GM21367 (cell line): ENCODE data around the gene ZNF628.
"Not testable (repeated sequence)": the region's sequence is repeated elsewhere in the genome, so short reads cannot be mapped to it uniquely, and the experiment has no call there.

Source experiments
- ATAC-seq: cut with Tn5 transposase; IDR thresholded peaks from one replicate; pipeline ENCODE4 v1.9.1; 2021; ENCODE audit not compliant: unreplicated experiment

The ZNF628 gene

DNA sequence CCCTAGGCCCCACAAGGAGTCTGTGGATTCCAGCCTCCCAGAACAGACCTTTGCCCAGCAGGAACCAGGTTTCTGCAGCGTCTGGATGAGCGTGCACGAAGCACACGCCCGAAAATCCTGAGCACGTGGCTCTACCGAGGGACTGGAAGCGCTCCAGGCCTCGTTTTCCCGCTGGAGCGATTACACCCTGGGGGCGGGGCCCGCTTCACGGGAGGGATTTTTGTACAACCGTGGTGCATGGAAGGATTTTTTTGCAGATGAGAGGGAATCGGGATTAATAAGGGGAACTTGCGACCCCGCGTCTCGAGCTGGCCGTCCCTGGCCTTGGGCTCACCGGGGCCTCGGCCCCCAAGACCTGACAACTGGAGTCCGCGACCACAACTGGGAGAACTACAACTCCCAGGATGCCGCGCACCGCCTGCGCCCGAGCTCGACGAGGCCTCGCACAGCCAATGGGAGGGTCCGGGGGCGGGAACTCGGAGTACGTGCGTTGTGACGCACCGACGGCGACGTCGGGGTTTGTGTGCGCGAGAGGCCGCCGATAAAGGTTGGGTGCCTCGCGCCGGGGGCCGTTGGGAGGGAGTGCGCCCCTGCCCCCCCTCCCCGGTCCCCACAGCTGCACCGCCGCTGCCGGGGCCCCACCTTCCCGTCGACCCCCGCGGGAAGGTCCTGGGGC lies at the start of gene ZNF628:
Gene ZNF628, plus strand, starts transcription at position 518 of the 676 bp plus-strand sequence. CDS start 3,294 bp downstream, outside the sequence.
- peak; percentile 70 for ATAC-seq

GRCh38 chr19:55431183-55431582 lies 45.2 kb upstream of the ZNF628 start:
- no peak for ATAC-seq

DNA sequence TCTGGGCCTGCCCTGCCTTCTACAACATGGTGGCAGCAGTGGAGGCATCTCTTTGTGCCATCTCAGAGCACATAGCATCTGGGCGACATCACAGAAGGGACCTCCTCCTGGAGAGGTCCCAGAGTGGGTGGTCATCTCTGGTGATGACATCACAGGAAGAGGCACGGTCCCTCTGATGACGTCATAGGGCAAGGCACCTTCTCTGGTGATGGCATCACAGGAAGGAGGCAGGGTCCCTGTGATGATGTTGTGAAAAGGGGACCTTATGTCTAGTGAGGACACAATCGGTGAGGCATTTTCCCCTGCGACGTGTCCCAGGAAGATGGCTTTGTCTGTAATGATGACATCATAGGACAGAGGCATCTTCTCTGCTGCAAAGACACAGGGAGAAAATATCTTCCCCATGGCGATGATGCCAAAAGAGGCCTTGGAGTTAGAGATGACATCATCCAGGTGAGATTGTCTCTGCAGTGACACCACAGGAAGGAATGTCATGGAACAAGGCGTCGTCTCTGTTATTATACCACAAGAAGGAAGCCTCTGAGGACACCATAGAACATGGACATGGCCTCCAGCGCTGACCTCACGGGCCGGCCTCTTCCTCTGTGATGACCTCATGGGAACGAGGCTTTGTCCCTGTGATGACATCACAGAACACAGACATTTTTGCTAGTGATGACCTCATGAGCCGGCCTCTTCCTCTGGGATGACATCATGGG lies 44.0 kb upstream of the ZNF628 start:
- ATAC-seq: no peak

GRCh38 chr19:55433292-55433691 lies 43.1 kb upstream of the ZNF628 start:
- ATAC-seq: no peak

- no peak for ATAC-seq
Observed at GRCh38 chr19:55434356-55434919, 42.0 kb upstream of the ZNF628 start.

- ATAC-seq: no peak
Observed at GRCh38 chr19:55435020-55435419, 41.4 kb upstream of the ZNF628 start.

DNA sequence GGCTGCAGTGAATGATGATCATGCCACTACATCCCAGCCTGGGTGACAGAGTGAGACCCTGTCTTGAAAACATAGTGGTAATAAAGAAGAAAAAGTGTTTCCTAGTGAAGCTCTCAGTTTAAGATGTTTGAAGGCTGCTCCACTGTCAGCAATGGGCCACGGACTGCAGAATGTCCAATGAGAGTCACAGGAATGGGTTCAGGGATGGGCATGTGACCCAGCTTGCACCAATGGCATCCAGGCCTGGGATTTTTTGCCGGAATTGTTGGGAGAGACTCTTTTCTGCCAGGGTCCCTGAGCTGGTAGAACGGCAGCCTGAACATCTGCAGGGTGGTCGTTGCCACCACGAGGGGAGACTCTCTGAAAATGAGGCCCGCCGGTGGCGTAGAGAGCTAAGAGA lies 39.6 kb upstream of the ZNF628 start:
- no peak for ATAC-seq

DNA sequence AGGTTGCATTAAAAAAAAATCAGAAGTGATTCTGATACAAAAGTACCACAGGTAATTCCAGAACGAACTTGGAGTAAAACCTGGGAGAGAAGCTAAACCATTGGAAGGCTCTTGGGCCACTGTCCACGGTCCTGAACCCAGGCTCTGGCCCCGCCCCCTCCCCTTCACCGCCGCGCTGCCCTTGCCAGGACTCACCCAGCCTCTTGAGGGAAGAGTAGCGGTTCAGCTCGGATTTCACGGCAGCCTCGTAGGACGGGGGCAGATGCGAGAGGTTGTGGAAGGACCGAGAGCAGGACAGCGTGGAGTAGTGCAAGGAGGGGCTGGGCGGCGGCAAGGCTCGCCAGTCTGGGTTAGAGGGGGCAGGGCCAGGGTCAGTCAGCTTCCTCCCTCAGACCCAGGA lies 39.0 kb upstream of the ZNF628 start:
- no peak for ATAC-seq

DNA sequence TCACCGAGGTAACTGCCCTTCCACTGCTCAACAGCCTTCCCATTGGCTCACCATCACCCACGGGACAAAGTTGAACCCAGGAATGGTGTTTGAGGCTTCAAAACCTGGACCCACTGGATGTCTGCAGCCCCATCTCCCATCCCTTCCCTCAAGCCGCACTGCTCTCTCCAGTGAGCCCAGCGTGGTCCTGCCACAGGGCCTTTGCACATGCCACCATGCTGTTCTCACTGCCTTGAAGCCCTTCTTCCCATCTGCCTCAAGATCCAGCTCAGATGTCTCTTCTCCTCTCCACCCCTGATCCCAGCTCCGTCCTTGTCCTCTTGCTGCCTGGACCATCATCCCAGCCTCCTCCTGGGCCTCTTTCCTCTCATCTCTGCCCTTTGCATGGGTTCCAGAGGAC lies 37.4 kb upstream of the ZNF628 start:
- ATAC-seq: no peak

DNA sequence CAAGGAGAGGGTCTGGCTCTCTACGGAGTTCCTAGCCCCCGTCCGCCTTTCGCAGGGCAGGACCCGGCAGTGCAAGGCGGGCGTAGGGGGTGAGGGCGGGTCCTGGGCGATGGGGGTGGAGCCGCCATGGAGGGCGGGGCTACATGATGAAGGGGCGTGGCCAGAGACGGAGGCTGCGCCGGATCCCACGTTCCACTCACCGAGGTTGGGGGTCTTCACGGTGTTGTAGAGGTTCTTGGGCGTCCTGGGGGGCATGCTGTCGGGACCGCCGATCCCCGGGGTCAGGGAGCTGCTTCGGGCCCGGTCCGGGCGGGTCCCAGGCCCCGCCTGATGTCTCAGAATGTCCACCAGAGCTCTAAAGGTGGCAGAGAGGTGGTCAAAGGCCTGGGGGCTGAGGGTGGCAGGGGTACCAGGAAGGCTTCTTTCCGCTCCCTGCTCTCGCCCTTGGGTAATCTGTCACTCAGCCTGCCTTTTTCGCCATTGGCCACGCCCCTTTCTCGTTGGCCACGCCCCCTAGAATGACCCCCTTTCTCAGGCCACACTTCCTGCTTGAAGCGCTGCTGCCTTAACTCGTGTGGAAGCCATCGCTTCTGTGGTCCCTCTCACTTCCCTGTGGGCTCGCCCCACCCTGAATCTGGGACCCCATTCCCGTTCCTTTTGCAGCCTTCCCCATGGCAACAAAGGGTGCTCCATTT lies 35.9 kb upstream of the ZNF628 start:
- no peak for ATAC-seq

DNA sequence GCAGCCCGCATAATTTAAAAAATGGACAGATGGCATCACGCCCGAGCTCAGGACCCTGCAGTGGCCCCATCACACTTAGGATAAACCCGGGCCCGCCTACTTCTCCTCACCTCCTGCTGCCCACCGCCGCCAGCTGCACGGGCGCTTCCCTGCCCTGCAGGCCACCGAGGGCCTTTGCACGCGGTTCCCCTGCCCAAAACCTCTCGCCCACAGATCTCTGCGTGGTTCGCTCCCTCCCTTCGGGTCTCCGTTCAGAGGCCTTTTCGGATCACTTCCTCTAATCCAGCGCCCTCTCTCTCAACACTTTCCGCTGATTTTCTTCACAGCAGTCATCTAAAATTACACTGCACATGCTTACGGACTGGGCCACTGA lies 35.1 kb upstream of the ZNF628 start:
- ATAC-seq: no peak

DNA sequence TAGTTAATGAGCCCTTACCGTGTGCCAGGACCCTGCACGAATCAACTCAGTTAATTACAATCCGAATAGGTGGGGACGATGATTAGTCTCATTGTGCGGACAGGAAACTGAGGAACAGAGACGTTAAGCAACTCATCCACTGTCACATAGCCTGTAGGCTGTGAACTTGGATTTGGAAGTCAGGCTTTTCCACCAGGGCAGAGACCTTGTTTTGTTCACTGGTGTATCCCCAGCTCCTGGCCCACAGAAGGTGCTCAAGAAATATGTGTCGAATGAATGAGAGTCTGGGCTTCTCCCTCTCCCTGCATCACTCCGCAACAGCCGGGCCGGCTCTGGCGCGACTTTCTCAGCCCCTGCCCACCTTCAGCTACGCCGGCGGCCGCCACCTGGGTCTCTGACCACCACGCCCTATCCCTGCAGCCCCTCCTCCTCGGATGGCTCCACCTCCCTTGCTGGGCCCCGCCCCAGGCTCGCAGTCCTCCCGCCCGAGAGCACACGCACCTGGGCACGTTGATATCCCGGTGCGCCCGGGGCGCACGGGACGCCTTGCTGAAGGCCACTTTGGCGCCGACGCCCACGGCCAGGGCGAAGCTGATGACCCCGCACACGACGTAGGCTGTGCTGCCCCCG lies 34.6 kb upstream of the ZNF628 start:
- ATAC-seq: no peak

- no peak for ATAC-seq
Observed at GRCh38 chr19:55442372-55442961, 34.0 kb upstream of the ZNF628 start.

DNA sequence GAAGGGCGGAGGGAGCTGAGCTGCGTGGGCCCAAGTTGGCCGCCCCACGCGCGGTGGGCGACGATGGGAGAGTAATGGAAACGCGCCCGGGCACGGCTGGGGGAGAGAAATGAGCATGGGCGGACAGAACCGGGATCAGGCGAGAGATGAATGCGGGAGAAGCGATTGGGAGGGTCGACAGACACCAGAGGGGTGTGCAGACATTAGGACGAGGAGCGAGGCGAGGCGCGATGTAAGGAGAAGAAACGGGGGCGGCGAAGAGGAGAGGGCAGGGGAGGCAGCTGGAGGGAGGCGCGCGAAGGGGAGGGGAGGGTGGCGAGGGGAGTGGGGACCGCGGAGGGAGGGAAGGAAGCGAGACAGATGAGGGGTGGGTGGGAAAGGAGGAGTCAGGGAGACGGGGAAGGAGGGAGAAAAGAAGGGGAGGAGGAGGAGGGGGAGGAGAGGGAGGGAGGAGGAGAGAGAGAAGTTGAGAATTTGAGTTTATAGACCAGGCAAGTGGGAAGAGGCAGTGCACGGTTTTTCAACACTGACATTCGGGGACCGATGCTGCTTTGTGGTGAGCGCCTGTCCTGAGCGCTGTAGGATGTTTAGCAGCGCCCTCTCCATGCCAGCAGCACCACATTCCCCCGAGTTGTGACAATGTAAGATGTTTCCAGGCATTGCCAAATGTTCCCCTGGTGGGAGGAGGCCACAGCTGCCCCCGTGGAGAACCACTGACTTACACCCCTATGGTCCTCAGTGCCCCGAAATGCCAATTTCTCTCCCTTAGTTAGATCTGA lies 33.2 kb upstream of the ZNF628 start, which contains the start of gene SHISA7:
Gene SHISA7, minus strand, starts transcription at position 256 of the 779 bp plus-strand sequence. CDS start 437 bp downstream, outside the sequence.
- no peak for ATAC-seq

GRCh38 chr19:55443824-55444480 lies 32.5 kb upstream of the ZNF628 start:
- no peak for ATAC-seq

GRCh38 chr19:55444646-55445045 lies 31.8 kb upstream of the ZNF628 start:
- ATAC-seq: no peak

DNA sequence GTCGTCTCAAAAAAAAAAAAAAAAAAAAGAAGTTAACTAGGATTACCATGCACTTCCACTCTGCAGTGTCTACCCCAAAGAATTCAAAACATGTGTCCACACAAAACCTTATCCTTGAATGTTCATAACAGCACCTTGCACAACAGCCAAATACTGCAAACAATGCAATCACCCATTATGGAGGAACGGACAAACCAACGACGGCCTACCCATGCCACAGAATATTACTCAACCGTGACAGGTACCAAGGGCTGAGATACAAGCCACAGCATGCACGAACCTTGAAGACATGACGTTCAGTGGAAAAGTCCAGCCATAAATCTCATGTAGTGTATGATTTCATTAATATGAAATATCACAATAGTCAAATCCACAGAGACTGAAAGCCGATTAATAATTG lies 30.4 kb upstream of the ZNF628 start:
- ATAC-seq: no peak

DNA sequence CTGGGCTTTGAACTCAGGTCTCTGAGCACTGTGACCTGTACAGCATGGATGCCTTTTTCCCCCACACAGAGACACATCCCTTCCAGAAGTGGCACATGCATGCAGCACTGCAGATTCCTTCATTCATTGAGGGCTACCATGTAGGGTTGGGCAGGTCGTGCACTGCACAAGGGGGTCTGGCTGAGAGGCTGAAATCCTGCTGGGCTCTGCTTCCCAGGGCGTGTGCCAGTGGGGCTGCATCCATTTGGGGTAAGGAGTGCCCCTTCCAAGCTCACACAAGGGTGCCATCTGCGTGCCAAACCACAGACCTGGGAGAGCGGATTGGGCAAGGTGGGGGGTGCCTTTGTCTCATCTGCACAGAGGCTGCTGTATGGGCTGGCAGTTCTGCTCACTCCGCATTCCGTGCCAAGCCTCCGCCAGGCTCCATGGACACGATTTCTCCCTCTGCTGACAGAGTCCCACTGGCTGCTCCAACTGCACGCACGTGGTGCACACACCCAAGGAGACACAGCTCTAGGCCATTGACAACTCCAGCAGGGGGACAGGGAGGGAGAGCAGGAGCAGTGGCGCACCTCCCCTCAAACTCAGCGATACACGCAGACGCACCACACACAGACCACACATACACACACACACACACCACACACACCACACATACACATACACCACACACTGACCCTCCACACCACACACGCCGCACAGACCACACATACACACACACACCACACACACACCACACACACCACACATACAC lies 28.8 kb upstream of the ZNF628 start:
- no peak for ATAC-seq

DNA sequence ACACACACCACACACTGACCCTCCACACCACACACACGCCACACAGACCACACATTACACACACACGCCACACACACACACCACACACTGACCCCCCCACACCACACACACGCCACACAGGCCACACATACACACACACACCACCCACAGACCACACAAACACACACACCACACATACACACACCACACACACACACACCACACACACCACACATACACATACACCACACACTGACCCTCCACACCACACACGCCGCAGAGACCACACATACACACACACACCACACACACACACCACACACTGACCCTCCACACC lies 28.3 kb upstream of the ZNF628 start:
- not testable (repeated sequence) for ATAC-seq
